ENCODE measurements around the gene ACE.

The ACE gene

GRCh38 chr17:63519972-63520882, 43.4 kb downstream of the ACE start:
- Histone ChIP-seq H2BK12ac (ENCODE audit: low read length) (no peak overlapping the region), H3K4me1 (ENCODE audit: control insufficient read depth in 1 of 2, insufficient read depth in 2 of 2, low read length in 2 of 2) (peaks cover 0 to 2% of the 10 kb centered on the region in 2 experiments), H2BK120ac (ENCODE audit: insufficient read depth, low read length, poor library complexity) (no peak overlapping the region), H3K36me3 (ENCODE audit: control insufficient read depth in 1 of 2, insufficient read depth in 2 of 2, low read length in 2 of 2) (no peaks in the 10 kb centered on the region), H3K14ac (ENCODE audit: low read length) (no peak overlapping the region), H4K8ac (ENCODE audit: low read depth, low read length) (no peak overlapping the region), H3K23ac (ENCODE audit: low read length) (no peak overlapping the region), H4K12ac (ENCODE audit: low read depth, low read length) (no peak overlapping the region), H3K79me2 (ENCODE audit: control insufficient read depth, insufficient read depth, low read length, poor library complexity) (no peaks in the 10 kb centered on the region), H3K9me3 (ENCODE audit: insufficient read depth, low read depth, low read length) (peaks cover 1% of the 10 kb centered on the region), H3K9ac (ENCODE audit: low read length) (no peak overlapping the region), H2AFZ (ENCODE audit: insufficient read depth, low read length, poor library complexity) (no peak overlapping the region), H3K4me3 (ENCODE audit: low read depth, low read length) (no peak overlapping the region), H3K27ac (ENCODE audit: low read depth, low read length) (no peak overlapping the region), H3K4me2 (ENCODE audit: low read length) (no peak overlapping the region), H3K27me3 (ENCODE audit: insufficient read depth, low read length) (no peaks in the 10 kb centered on the region), H2BK5ac (ENCODE audit: low read depth, low read length, poor library complexity) (no peak overlapping the region), H2AK5ac (ENCODE audit: low read length) (no peak overlapping the region), H3K79me1 (ENCODE audit: low read length) (no peaks in the 10 kb centered on the region), H3K4ac (ENCODE audit: low read depth, low read length) (no peak overlapping the region), H4K91ac (ENCODE audit: low read depth, low read length) (no peak overlapping the region), H3K18ac (ENCODE audit: low read length) (no peak overlapping the region)
- no peak for DNase-seq
- WGBS (ENCODE audit: extremely low coverage, insufficient coverage, insufficient read length) = no CpG with 5 or more reads among the region's 5 CpGs

DNA sequence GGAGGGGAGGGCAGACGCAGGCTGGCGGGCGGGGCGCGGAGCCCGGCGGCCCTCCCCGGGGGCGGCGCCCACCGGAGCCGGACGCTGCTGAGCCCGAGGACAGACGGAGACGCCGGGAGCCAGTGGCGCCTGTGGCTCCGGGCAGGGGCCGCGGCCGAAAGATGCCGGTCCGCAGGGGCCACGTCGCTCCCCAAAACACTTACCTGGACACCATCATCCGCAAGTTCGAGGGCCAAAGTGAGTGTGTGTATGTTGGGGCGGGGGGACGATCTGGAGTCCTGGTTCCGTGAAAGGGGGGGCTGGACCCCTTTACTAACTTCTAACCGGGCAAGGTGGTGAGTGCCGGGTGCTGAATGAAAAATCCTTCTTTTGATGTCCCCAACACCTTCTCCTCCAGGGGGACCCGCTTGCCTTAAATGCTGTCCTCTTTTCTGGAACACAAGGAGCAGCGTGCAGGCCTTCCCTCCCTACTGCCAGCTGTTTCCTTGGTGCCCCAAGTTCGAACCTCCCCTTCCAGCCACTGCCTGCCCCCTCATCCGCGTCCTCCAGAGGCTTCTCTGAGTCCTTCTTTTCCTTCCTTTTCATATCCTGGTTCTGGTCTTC, 46.5 kb downstream of the ACE start, which contains the start of gene KCNH6:
Gene KCNH6, plus strand, starts transcription at position 106 of the 603 bp plus-strand sequence. Its CDS starts 56 bp downstream, at position 162.
- Histone ChIP-seq H3K9me3 (ENCODE audit: insufficient read depth, low read depth, low read length) (no peaks in the 10 kb centered on the region), H3K79me1 (ENCODE audit: low read length) (no peaks in the 10 kb centered on the region), H3K4me2 (ENCODE audit: low read length) (peak within 1 kb of the TSS; percentile 64), H3K4me3 (ENCODE audit: low read depth, low read length) (peak within 1 kb of the TSS; percentile 39), H4K8ac (ENCODE audit: low read depth, low read length) (no peak within 1 kb of the TSS), H3K14ac (ENCODE audit: low read length) (no peak within 1 kb of the TSS), H3K79me2 (ENCODE audit: control insufficient read depth, insufficient read depth, low read length, poor library complexity) (no peaks in the 10 kb centered on the region), H3K23ac (ENCODE audit: low read length) (no peak within 1 kb of the TSS), H2BK120ac (ENCODE audit: insufficient read depth, low read length, poor library complexity) (no peak within 1 kb of the TSS), H3K4ac (ENCODE audit: low read depth, low read length) (no peak within 1 kb of the TSS), H3K9ac (ENCODE audit: low read length) (no peak within 1 kb of the TSS), H2BK5ac (ENCODE audit: low read depth, low read length, poor library complexity) (no peak within 1 kb of the TSS), H3K27ac (ENCODE audit: low read depth, low read length) (no peak within 1 kb of the TSS), H4K91ac (ENCODE audit: low read depth, low read length) (no peak within 1 kb of the TSS), H3K27me3 (ENCODE audit: insufficient read depth, low read length) (no peaks in the 10 kb centered on the region), H2AK5ac (ENCODE audit: low read length) (no peak within 1 kb of the TSS), H4K12ac (ENCODE audit: low read depth, low read length) (no peak within 1 kb of the TSS), H2BK12ac (ENCODE audit: low read length) (no peak within 1 kb of the TSS), H3K4me1 (ENCODE audit: control insufficient read depth in 1 of 2, insufficient read depth in 2 of 2, low read length in 2 of 2) (peaks cover 0 to 2% of the 10 kb centered on the region in 2 experiments), H3K36me3 (ENCODE audit: control insufficient read depth in 1 of 2, insufficient read depth in 2 of 2, low read length in 2 of 2) (no peaks in the 10 kb centered on the region), H2AFZ (ENCODE audit: insufficient read depth, low read length, poor library complexity) (no peak within 1 kb of the TSS), H3K18ac (ENCODE audit: low read length) (no peak within 1 kb of the TSS)
- WGBS (ENCODE audit: extremely low coverage, insufficient coverage, insufficient read length) = no CpG with 5 or more reads among the region's 38 CpGs
- DNase-seq = no peak

DNA sequence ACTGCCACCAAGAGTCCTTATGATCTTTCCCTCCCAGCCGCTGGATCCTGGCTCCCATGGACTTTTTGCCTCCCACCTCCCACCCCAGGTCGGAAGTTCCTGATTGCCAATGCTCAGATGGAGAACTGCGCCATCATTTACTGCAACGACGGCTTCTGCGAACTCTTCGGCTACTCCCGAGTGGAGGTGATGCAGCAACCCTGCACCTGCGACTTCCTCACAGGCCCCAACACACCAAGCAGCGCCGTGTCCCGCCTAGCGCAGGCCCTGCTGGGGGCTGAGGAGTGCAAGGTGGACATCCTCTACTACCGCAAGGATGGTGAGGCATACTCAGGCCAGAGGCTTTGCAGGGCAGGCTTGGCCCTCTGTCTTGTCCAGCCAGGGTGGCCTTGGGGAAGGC, 47.2 kb downstream of the ACE start:
- Histone ChIP-seq H3K18ac (ENCODE audit: low read length) (no peak overlapping the region), H2BK120ac (ENCODE audit: insufficient read depth, low read length, poor library complexity) (no peak overlapping the region), H3K4me3 (ENCODE audit: low read depth, low read length) (no peak overlapping the region), H3K4me1 (ENCODE audit: control insufficient read depth in 1 of 2, insufficient read depth in 2 of 2, low read length in 2 of 2) (peaks cover 0 to 2% of the 10 kb centered on the region in 2 experiments), H3K14ac (ENCODE audit: low read length) (no peak overlapping the region), H4K8ac (ENCODE audit: low read depth, low read length) (no peak overlapping the region), H3K9me3 (ENCODE audit: insufficient read depth, low read depth, low read length) (no peaks in the 10 kb centered on the region), H3K36me3 (ENCODE audit: control insufficient read depth in 1 of 2, insufficient read depth in 2 of 2, low read length in 2 of 2) (no peaks in the 10 kb centered on the region), H3K23ac (ENCODE audit: low read length) (no peak overlapping the region), H3K27ac (ENCODE audit: low read depth, low read length) (no peak overlapping the region), H3K4ac (ENCODE audit: low read depth, low read length) (no peak overlapping the region), H3K79me2 (ENCODE audit: control insufficient read depth, insufficient read depth, low read length, poor library complexity) (no peaks in the 10 kb centered on the region), H2AFZ (ENCODE audit: insufficient read depth, low read length, poor library complexity) (no peak overlapping the region), H3K9ac (ENCODE audit: low read length) (no peak overlapping the region), H2AK5ac (ENCODE audit: low read length) (no peak overlapping the region), H2BK5ac (ENCODE audit: low read depth, low read length, poor library complexity) (no peak overlapping the region), H3K4me2 (ENCODE audit: low read length) (no peak overlapping the region), H4K91ac (ENCODE audit: low read depth, low read length) (no peak overlapping the region), H3K27me3 (ENCODE audit: insufficient read depth, low read length) (no peaks in the 10 kb centered on the region), H4K12ac (ENCODE audit: low read depth, low read length) (no peak overlapping the region), H3K79me1 (ENCODE audit: low read length) (no peaks in the 10 kb centered on the region), H2BK12ac (ENCODE audit: low read length) (no peak overlapping the region)
- no CpG with 5 or more reads among the region's 14 CpGs for WGBS (ENCODE audit: extremely low coverage, insufficient coverage, insufficient read length)
- no peak for DNase-seq

DNA sequence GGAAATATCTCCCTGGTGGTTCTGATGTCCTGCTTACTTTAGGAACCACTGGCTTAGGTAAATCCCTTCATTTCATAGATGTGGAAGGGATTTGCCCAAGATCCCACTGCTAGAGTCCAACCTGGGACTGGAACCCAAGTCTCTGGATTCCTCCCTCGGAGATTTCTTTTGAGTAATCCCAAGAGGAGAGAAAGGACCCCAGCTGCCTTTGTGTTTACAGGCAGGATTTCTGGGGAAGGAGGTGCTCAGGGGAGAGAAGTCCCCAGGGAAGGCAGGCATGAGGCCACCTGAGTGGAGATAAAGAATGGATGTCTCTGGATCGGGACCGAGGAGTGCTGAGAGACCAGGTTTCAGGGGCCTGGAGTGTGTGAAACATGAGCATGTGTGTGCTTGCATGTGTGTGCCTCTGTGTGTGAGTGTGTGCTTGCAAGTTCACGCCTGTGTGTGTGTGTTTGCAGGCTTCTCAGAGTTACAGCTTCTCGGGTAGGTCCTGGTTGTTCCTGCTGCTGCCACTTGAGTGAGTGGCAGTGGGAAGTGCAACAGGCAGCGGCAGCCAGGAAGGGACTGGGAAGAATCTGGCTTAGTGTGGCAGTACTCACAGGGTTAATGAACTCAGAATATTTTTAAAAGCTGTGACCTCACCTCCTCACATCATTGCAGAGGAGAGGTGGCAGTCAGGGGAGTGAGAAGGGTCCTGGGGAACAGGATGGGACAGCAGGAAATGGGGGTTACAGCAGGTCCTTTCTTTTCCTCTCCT, 48.5 kb downstream of the ACE start:
- Histone ChIP-seq H2BK120ac (ENCODE audit: insufficient read depth, low read length, poor library complexity) (no peak overlapping the region), H2AFZ (ENCODE audit: insufficient read depth, low read length, poor library complexity) (no peak overlapping the region), H3K14ac (ENCODE audit: low read length) (no peak overlapping the region), H3K9me3 (ENCODE audit: insufficient read depth, low read depth, low read length) (no peaks in the 10 kb centered on the region), H3K4me1 (ENCODE audit: control insufficient read depth in 1 of 2, insufficient read depth in 2 of 2, low read length in 2 of 2) (peaks cover 0 to 2% of the 10 kb centered on the region in 2 experiments), H2BK12ac (ENCODE audit: low read length) (no peak overlapping the region), H3K36me3 (ENCODE audit: control insufficient read depth in 1 of 2, insufficient read depth in 2 of 2, low read length in 2 of 2) (no peaks in the 10 kb centered on the region), H4K8ac (ENCODE audit: low read depth, low read length) (no peak overlapping the region), H4K12ac (ENCODE audit: low read depth, low read length) (no peak overlapping the region), H3K4me3 (ENCODE audit: low read depth, low read length) (no peak overlapping the region), H3K23ac (ENCODE audit: low read length) (no peak overlapping the region), H3K79me2 (ENCODE audit: control insufficient read depth, insufficient read depth, low read length, poor library complexity) (no peaks in the 10 kb centered on the region), H3K9ac (ENCODE audit: low read length) (no peak overlapping the region), H3K79me1 (ENCODE audit: low read length) (no peaks in the 10 kb centered on the region), H3K18ac (ENCODE audit: low read length) (no peak overlapping the region), H3K27ac (ENCODE audit: low read depth, low read length) (no peak overlapping the region), H3K4ac (ENCODE audit: low read depth, low read length) (no peak overlapping the region), H4K91ac (ENCODE audit: low read depth, low read length) (no peak overlapping the region), H3K4me2 (ENCODE audit: low read length) (no peak overlapping the region), H3K27me3 (ENCODE audit: insufficient read depth, low read length) (no peaks in the 10 kb centered on the region), H2AK5ac (ENCODE audit: low read length) (no peak overlapping the region), H2BK5ac (ENCODE audit: low read depth, low read length, poor library complexity) (no peak overlapping the region)
- DNase-seq = no peak
- WGBS (ENCODE audit: extremely low coverage, insufficient coverage, insufficient read length) = no CpG with 5 or more reads among the region's 6 CpGs
